SK-N-MC (cell line): ENCODE data around the gene ERBB4.

Source experiments
- DNase-seq: peaks from one replicate; pipeline ENCODE4 v3.0.0-alpha.2; 2011; ENCODE audit warnings: low read depth, low spot score
- H3K27ac ChIP-seq: fragments of 200-600 bp; sonication (generic); 2 replicates; pipeline ENCODE4 v1.5.1; 2016; ENCODE audit warnings: mixed run types
- H3K36me3 ChIP-seq: fragments of 200-600 bp; sonication (generic); 2 replicates; pipeline ENCODE4 v1.6.1; 2017; ENCODE audit warnings: antibody characterized with exemption, low read length, mixed read lengths; ENCODE audit not compliant: insufficient read depth
- H3K4me3 ChIP-seq: fragments of 200-600 bp; sonication (generic); 2 replicates; pipeline ENCODE4 v1.5.1; 2016
- H3K9ac ChIP-seq: fragments of 200-600 bp; sonication (generic); 2 replicates; pipeline ENCODE4 v1.8.0; 2017; ENCODE audit warnings: mixed run types, mixed read lengths; ENCODE audit not compliant: insufficient read length
- H3K9me3 ChIP-seq: fragments of 200-600 bp; sonication (generic); 2 replicates; pipeline ENCODE4 v1.6.1; 2017; ENCODE audit warnings: low read depth, mild to moderate bottlenecking, antibody characterized with exemption, low read length, moderate library complexity, mixed read lengths
- EZH2 ChIP-seq: fragments of 200-600 bp; sonication (generic); IDR thresholded peaks from one replicate; pipeline ENCODE4 v1.6.1; 2017; ENCODE audit warnings: antibody characterized with exemption
- FOXP2 ChIP-seq: optimal IDR thresholded peaks from 2 replicates; pipeline ENCODE3; 2011; ENCODE audit warnings: mild to moderate bottlenecking, moderate library complexity; ENCODE audit not compliant: insufficient read depth; ENCODE audit errors: extremely low read length, control extremely low read depth
- POLR2AphosphoS5 ChIP-seq: IDR thresholded peaks from 2 replicates; pipeline ENCODE4 v1.6.1; 2012; ENCODE audit warnings: mild to moderate bottlenecking, low read depth, low read length, borderline replicate concordance

The ERBB4 gene

DNA sequence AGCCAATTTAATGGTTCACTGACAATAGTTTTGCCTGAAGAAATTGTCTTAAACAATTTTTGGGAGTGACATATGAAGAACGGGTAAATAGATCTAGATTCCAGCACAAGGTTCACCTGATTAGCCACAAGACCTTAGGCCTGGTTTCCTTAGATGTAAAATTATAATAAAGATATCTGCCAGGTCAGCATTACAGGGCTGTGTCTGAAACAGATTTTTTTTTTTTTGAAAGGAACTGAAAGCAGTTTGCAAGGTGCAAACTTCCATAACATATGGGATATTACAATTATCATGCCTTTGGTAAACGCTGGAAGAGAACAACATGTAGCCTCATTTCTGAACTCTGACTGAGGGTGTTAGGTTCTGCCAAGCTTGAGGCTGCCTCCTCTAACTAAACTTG, 599.4 kb downstream of the ERBB4 start:
- H3K9me3 ChIP-seq, result no peaks in the 10 kb centered on the region
- no peaks in the 10 kb centered on the region for H3K36me3 ChIP-seq
- no peak overlapping the region for H3K9ac ChIP-seq
- H3K27ac ChIP-seq, result no peak overlapping the region
- TF ChIP-seq FOXP2, result no peak
- no peak for TF ChIP-seq EZH2
- no peak for TF ChIP-seq POLR2AphosphoS5
- H3K4me3 ChIP-seq, result no peak overlapping the region
- DNase-seq, result no peak

DNA sequence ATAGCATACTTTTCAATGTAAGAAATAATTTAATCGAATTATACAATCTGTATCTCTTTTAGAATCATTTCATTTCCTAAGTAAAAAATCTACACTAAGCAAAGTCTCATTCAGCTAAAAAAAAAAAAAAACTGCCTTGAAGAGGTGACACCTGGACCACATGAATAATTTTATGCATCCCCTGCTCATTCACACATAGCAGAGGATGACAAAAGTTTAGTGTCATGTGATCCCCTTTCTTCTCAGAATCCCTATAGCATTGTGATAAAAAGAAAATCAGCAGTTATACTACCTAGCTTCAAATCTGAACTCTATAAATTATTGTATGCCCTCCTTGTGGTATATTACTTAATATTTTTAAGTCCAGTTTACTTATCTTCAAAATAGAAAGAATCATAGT, 603.8 kb downstream of the ERBB4 start:
- DNase-seq, result no peak
- Histone ChIP-seq H3K36me3 (no peaks in the 10 kb centered on the region), H3K4me3 (no peak overlapping the region), H3K9me3 (no peaks in the 10 kb centered on the region), H3K9ac (no peak overlapping the region), H3K27ac (no peak overlapping the region)
- TF ChIP-seq POLR2AphosphoS5, result no peak
- TF ChIP-seq FOXP2, result no peak

DNA sequence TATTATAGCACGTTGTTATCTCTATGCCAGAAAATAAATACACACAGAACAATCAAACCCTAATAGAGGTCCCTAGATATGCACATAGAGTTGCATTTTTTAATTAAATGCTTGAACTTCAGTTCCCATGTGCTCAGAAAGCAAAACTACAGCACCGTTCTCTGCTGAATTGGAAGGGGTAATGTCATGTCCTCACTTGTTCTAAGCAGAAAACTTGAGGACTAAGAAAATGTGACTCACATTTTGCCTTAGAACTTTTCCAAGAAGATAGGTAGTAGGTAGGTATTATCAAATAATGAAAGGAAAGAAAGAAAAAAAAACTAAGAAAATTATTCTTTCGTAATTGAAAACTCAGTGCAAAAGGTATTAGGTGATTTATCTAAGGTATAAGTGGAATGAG, 607.3 kb downstream of the ERBB4 start:
- no peak overlapping the region for H3K27ac ChIP-seq
- no peak overlapping the region for H3K4me3 ChIP-seq

DNA sequence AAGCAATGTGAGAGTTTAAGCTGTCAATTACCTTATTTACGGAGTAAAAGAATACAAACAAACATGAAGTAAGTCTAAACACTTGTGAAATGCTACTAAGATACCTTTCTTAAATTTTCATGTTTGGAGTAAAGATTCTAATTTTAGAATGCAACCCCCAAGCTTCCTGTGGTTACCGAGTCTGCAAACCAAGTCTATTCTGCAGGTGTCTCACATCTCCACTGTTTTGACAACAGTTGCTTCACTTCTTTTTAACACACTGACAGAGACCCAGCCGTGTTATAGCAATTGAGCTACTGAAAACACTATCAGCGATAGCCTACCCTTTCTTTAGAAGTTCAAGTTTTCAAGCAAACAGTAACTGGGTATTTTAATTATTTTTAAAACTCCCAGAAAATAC, 608.3 kb downstream of the ERBB4 start:
- TF ChIP-seq FOXP2, result no peak
- TF ChIP-seq EZH2, result no peak
- no peak for TF ChIP-seq POLR2AphosphoS5
- Histone ChIP-seq H3K4me3 (no peak overlapping the region), H3K36me3 (no peaks in the 10 kb centered on the region), H3K9me3 (no peaks in the 10 kb centered on the region), H3K9ac (no peak overlapping the region), H3K27ac (no peak overlapping the region)
- no peak for DNase-seq

More for the DNA sequence above, 607.3 kb downstream of the ERBB4 start:
- Histone ChIP-seq H3K9me3 (no peaks in the 10 kb centered on the region), H3K9ac (no peak overlapping the region), H3K36me3 (no peaks in the 10 kb centered on the region)
- no peak for DNase-seq
- TF ChIP-seq EZH2, result no peak
- TF ChIP-seq FOXP2, result no peak
- TF ChIP-seq POLR2AphosphoS5, result no peak

DNA sequence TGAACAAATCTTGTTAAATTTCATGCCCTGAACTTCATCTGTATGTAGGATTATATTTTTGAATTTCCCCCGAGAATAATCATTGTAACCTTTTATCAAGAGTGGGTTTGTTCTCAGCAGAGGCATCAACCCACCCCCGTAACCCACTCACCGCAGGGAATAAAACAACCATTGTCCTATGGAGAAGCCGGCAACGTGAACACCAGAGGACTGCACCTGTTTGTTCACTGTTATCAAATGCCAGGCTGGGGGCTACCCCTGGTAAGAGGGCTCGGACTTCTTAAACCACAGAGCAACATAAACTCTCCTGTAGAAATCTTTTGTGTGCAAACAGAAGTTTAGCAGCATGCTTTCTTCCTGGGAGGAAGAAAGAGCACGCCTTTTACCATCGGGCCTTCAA, 610.4 kb downstream of the ERBB4 start:
- TF ChIP-seq FOXP2, result no peak
- TF ChIP-seq POLR2AphosphoS5, result no peak
- H3K4me3 ChIP-seq, result no peak overlapping the region
- H3K9me3 ChIP-seq, result no peaks in the 10 kb centered on the region
- no peak overlapping the region for H3K9ac ChIP-seq
- no peak for DNase-seq
- H3K36me3 ChIP-seq, result no peaks in the 10 kb centered on the region
- no peak overlapping the region for H3K27ac ChIP-seq

DNA sequence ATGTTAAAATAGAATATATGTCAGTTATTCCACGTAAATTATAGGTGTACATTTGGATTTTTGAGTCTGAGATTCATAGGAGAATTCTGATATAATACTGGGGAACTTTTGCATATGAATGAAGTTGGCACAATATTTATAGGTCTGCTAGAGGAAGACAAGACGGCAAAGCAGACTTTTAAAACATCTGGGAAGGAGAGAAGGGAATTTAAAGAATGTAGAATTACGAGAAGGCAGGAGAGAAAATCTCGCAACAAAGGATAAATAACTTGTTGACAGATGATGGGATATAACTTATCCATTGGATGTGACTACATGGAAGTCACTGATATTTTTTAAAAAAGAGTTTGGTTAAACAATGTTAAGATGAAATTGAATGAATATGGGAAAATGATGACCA, 615.6 kb downstream of the ERBB4 start:
- H3K4me3 ChIP-seq, result no peak overlapping the region
- H3K9me3 ChIP-seq, result no peaks in the 10 kb centered on the region
- TF ChIP-seq FOXP2, result no peak
- TF ChIP-seq EZH2, result no peak
- no peak for TF ChIP-seq POLR2AphosphoS5
- DNase-seq, result no peak
- H3K9ac ChIP-seq, result no peak overlapping the region
- no peaks in the 10 kb centered on the region for H3K36me3 ChIP-seq
- no peak overlapping the region for H3K27ac ChIP-seq

DNA sequence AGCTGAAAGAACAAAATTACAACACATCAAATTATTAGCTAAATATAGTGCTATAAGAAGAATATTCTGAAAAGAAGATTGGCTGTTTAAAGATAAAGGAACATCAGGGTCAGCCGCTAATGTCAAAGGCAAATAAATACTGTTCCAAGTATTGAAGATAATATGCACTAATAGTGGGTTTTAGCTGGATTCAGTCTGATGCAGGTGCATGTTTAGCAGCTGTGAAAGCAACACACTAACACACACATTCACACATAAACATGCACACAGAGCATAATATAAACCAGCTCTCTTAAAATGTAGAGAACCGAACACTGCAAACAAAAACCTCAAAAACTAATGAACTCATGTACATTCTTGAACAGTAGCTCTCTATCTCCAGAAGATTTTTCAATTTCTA, 634.6 kb downstream of the ERBB4 start:
- H3K27ac ChIP-seq, result no peak overlapping the region
- no peak overlapping the region for H3K4me3 ChIP-seq
- TF ChIP-seq EZH2 (no peak), POLR2AphosphoS5 (no peak), FOXP2 (no peak)
- DNase-seq, result no peak
- no peaks in the 10 kb centered on the region for H3K36me3 ChIP-seq
- H3K9me3 ChIP-seq, result no peaks in the 10 kb centered on the region
- no peak overlapping the region for H3K9ac ChIP-seq

DNA sequence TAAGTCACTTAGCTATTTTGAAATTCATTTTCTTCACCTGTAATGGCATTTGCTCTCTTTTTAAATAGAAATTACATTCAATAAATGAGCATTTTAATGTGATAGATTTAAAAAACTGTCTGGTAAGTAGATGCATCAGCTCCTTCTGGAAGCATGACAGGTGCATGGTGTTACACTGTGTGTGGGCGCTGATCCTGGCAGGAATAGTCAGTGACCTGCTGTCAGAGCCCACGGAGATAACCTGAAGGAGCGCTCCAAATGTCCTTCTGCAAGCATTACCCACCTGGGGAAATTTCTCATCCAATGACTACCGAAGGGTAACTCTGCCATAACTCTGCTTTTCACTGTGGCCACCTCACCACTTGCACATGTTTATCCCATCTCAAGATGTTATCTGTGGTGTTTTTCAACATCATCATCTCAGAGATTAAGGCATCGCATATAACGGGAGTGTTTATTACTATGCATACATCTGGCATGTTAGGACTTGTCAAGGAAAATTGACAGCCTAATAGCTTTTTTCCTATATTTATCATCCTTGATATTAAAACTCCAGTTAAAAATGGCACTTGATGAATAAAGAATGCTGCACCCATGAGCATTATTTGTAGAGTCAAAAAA, 637.3 kb downstream of the ERBB4 start:
- DNase-seq, result no peak
- Histone ChIP-seq H3K27ac (no peak overlapping the region), H3K9me3 (no peaks in the 10 kb centered on the region), H3K9ac (no peak overlapping the region), H3K4me3 (no peak overlapping the region), H3K36me3 (no peaks in the 10 kb centered on the region)
- TF ChIP-seq POLR2AphosphoS5, result no peak
- TF ChIP-seq EZH2, result no peak
- TF ChIP-seq FOXP2, result no peak

DNA sequence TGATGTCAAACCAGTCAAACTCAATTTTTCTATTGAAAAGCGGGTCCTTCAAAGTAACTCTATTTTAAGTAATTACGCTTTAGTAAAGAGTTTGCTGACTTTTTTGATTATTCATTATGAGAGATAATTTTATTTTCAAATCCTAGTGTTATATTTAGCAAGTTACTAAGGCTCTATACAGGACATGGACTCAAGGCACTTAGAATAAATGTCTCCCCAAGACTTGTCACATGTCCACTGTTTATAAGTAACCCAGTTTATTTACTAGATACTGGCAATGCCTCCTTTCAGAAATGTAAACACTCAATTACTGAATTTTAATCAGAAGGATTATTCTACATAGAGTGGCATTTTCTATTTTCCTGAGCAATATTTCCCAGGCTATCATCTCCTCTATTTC, 638.1 kb downstream of the ERBB4 start:
- DNase-seq, result no peak
- Histone ChIP-seq H3K9me3 (no peaks in the 10 kb centered on the region), H3K4me3 (no peak overlapping the region), H3K9ac (no peak overlapping the region), H3K36me3 (no peaks in the 10 kb centered on the region), H3K27ac (no peak overlapping the region)
- TF ChIP-seq EZH2, result no peak
- no peak for TF ChIP-seq FOXP2
- TF ChIP-seq POLR2AphosphoS5, result no peak
